ENCODE data around the gene BCL2. TPM values are rescaled to one million over a fixed set of nuclear protein-coding genes. Genes with fewer than 3 reads are reported as not detected.
A peak's percentile ranks its signal among the peaks of the same experiment; 100 is the strongest.
"Not testable (repeated sequence)": the region's sequence is repeated elsewhere in the genome, so short reads cannot be mapped to it uniquely, and the experiment has no call there.

BCL2 gene
- total and polyA plus RNA-seq, 8 donors, result 6.3 to 11.3 (median 10.8) TPM

- DNase-seq (no peak), ATAC-seq (peak; percentile 41)
- H3K36me3 ChIP-seq, result no peaks in the 10 kb centered on the region
- TF ChIP-seq CTCF (IDR thresholded peaks at IDR 0.05), result no peak
- H3K4me1 ChIP-seq, result no peaks in the 10 kb centered on the region
- H3K9me3 ChIP-seq, result no peaks in the 10 kb centered on the region
- intact Hi-C loops (cut with DNase I), result no loop called here
- H3K27me3 ChIP-seq, result no peaks in the 10 kb centered on the region
- H3K27ac ChIP-seq, result no peak overlapping the region
- H3K4me3 ChIP-seq, result no peak overlapping the region
These were observed 127.3 kb downstream of the BCL2 start for GRCh38 chr18:63192126-63192884.

- ATAC-seq, result no peak
- no peaks in the 10 kb centered on the region for H3K4me1 ChIP-seq
- H3K4me3 ChIP-seq, result no peak overlapping the region
- no peaks in the 10 kb centered on the region for H3K36me3 ChIP-seq
- intact Hi-C loops (cut with DNase I), result no loop called here
- no peak overlapping the region for H3K27ac ChIP-seq
- no peaks in the 10 kb centered on the region for H3K9me3 ChIP-seq
- DNase-seq, result no peak
- no peak for TF ChIP-seq CTCF (IDR thresholded peaks at IDR 0.05)
- no peaks in the 10 kb centered on the region for H3K27me3 ChIP-seq
These were observed 128.2 kb downstream of the BCL2 start for GRCh38 chr18:63191413-63191812.

GRCh38 chr18:63190838-63191237, 128.7 kb downstream of the BCL2 start:
- H3K4me3 ChIP-seq; ATAC-seq; H3K27ac ChIP-seq; H3K9me3 ChIP-seq; H3K27me3 ChIP-seq; H3K36me3 ChIP-seq; DNase-seq; H3K4me1 ChIP-seq; intact Hi-C loops (cut with DNase I): not testable (repeated sequence)

- TF ChIP-seq CTCF (IDR thresholded peaks at IDR 0.05), result no peak
- Histone ChIP-seq H3K36me3 (no peaks in the 10 kb centered on the region), H3K9me3 (no peaks in the 10 kb centered on the region), H3K27me3 (no peaks in the 10 kb centered on the region), H3K4me1 (no peaks in the 10 kb centered on the region), H3K4me3 (no peak overlapping the region), H3K27ac (no peak overlapping the region)
- DNase-seq, result no peak
- ATAC-seq, result no peak
- intact Hi-C loops (cut with DNase I), result no loop called here
These were observed 129.8 kb downstream of the BCL2 start for GRCh38 chr18:63189817-63190216.

- Histone ChIP-seq H3K36me3 (no peaks in the 10 kb centered on the region), H3K9me3 (no peaks in the 10 kb centered on the region), H3K4me3 (no peak overlapping the region), H3K4me1 (no peaks in the 10 kb centered on the region), H3K27me3 (no peaks in the 10 kb centered on the region), H3K27ac (no peak overlapping the region)
- intact Hi-C loops (cut with DNase I), result no loop called here
- no peak for TF ChIP-seq CTCF (IDR thresholded peaks at IDR 0.05)
- ATAC-seq (no peak), DNase-seq (no peak)
These were observed 130.5 kb downstream of the BCL2 start for GRCh38 chr18:63189041-63189440.

Data from left lung (tissue), 10 donors.